Measurements from ENCODE around the gene C9orf40.

C9orf40 gene

DNA sequence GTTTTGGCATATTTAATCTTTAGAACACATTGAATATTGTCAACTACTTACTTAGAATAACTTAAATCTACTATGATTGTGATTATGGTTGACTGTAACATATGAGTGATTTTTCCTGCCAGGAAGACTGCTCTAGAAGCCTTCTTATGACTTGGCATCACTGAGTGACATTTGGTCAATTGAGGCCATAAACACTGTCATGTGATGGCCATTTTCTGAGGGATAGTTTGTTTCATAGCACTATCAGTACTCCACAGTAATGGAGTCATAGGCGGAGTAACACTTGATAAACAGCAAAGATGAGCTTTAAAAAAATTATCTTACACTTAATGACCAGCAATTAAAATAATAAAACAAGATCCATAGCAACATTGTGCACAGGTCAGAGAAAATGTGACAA is 31.0 kb downstream of the C9orf40 start:
- DNase-seq: no peak
- Histone ChIP-seq H3K79me2 (ENCODE audit: control insufficient read depth, insufficient read depth, low read length) (no peaks in the 10 kb centered on the region), H2BK15ac (replicated peaks; ENCODE audit: low read depth) (no peak overlapping the region), H3K4ac (ENCODE audit: low read depth, low read length) (no peak overlapping the region), H3K79me1 (ENCODE audit: low read length) (no peaks in the 10 kb centered on the region), H3K23ac (ENCODE audit: low read length) (no peak overlapping the region), H3K18ac (ENCODE audit: low read length) (no peak overlapping the region), H3K56ac (ENCODE audit: low read length) (no peak overlapping the region), H3K4me3 (ENCODE audit: low read length) (no peak overlapping the region), H3K27me3 (ENCODE audit: insufficient read depth, low read length, poor library complexity) (no peaks in the 10 kb centered on the region), H3K27ac (ENCODE audit: low read depth, low read length) (no peak overlapping the region), H3K36me3 (ENCODE audit: control insufficient read depth, insufficient read depth, low read length) (no peaks in the 10 kb centered on the region), H3K4me2 (ENCODE audit: low read length) (no peak overlapping the region), H4K8ac (ENCODE audit: low read depth, low read length) (no peak overlapping the region), H4K5ac (ENCODE audit: low read length) (no peak overlapping the region), H2AK5ac (ENCODE audit: low read length) (no peak overlapping the region), H2BK120ac (ENCODE audit: low read depth, low read length) (no peak overlapping the region), H3K9ac (ENCODE audit: low read length) (no peak overlapping the region), H3K4me1 (ENCODE audit: control insufficient read depth, low read depth, low read length) (peaks cover 3% of the 10 kb centered on the region), H2BK5ac (ENCODE audit: low read length) (no peak overlapping the region)
- no CpG with 5 or more reads among the region's 1 CpG for WGBS (ENCODE audit: extremely low coverage, insufficient coverage, low lambda C conversion rate)

DNA sequence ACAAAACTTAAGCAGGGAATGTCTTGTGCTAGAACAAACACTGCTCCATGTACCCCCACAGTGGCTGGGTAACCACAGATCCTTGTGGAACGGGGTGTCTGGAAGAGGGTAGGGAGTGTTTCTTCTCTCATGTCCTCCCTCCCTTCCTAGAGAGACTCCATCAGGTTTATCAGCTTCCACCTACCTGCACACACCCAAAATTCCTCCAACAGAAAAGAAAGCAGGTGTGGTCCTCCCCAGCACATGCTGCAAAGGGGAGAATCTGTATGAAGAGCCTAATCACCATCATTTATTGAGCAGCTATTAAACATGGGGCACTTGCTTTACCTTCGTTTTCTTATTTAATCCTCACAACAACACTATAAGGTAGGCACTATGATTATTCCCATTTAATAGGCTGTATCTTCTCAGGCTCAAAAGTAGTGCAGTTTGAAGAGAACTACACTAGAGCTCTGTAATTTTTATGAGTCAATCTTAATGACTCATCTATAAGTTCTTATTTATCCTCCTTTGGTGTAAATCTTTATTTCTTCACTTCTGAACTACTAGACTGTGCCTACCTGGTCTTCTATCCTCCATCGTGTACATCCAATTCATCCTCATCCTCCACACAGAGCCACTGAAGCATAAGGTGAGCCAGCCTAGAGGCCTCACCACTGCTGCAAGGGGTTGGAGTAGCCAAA is 31.6 kb downstream of the C9orf40 start:
- no peak for DNase-seq
- no peaks in the 10 kb centered on the region for H3K36me3 ChIP-seq (ENCODE audit: control insufficient read depth, insufficient read depth, low read length)
- H2BK5ac ChIP-seq (ENCODE audit: low read length): no peak overlapping the region
- H3K4ac ChIP-seq (ENCODE audit: low read depth, low read length): no peak overlapping the region
- H3K4me1 ChIP-seq (ENCODE audit: control insufficient read depth, low read depth, low read length): peaks cover 3% of the 10 kb centered on the region
- no peaks in the 10 kb centered on the region for H3K27me3 ChIP-seq (ENCODE audit: insufficient read depth, low read length, poor library complexity)
- H3K79me1 ChIP-seq (ENCODE audit: low read length): no peaks in the 10 kb centered on the region
- no peak overlapping the region for H4K8ac ChIP-seq (ENCODE audit: low read depth, low read length)
- H2BK120ac ChIP-seq (ENCODE audit: low read depth, low read length): no peak overlapping the region
- no peak overlapping the region for H4K5ac ChIP-seq (ENCODE audit: low read length)
- H3K4me2 ChIP-seq (ENCODE audit: low read length): no peak overlapping the region
- H3K18ac ChIP-seq (ENCODE audit: low read length): no peak overlapping the region
- H3K4me3 ChIP-seq (ENCODE audit: low read length): no peak overlapping the region
- H3K27ac ChIP-seq (ENCODE audit: low read depth, low read length): no peak overlapping the region
- no peak overlapping the region for H3K9ac ChIP-seq (ENCODE audit: low read length)
- no peak overlapping the region for H3K56ac ChIP-seq (ENCODE audit: low read length)
- no CpG with 5 or more reads among the region's 3 CpGs for WGBS (ENCODE audit: extremely low coverage, insufficient coverage, low lambda C conversion rate)
- H3K79me2 ChIP-seq (ENCODE audit: control insufficient read depth, insufficient read depth, low read length): no peaks in the 10 kb centered on the region
- H3K23ac ChIP-seq (ENCODE audit: low read length): no peak overlapping the region
- H2AK5ac ChIP-seq (ENCODE audit: low read length): no peak overlapping the region
- H2BK15ac ChIP-seq (replicated peaks; ENCODE audit: low read depth): no peak overlapping the region

DNA sequence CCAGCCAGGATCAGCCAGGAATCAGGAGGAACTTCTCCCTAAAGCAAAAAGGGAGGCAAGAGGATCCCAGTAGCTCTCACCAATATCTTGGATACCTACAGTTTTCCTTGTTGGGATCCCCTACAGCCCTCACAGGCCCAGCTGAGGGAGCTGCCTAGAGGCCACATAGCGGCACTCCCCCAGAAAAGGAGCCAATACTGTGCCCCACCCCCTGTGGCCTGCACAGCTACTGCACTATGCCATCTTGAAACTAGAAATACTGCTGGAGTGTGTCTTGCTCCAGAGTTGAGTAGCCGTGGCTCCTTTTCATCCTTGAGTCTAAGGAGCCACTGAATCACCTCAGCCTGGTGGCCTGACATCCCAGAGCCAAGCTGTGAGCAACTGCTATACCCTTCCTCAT is 42.7 kb downstream of the C9orf40 start:
- Histone ChIP-seq H3K18ac (ENCODE audit: low read length) (no peak overlapping the region), H2AK5ac (ENCODE audit: low read length) (no peak overlapping the region), H3K27ac (ENCODE audit: low read depth, low read length) (no peak overlapping the region), H2BK120ac (ENCODE audit: low read depth, low read length) (no peak overlapping the region), H3K4ac (ENCODE audit: low read depth, low read length) (no peak overlapping the region), H3K79me1 (ENCODE audit: low read length) (no peaks in the 10 kb centered on the region), H3K56ac (ENCODE audit: low read length) (no peak overlapping the region), H3K36me3 (ENCODE audit: control insufficient read depth, insufficient read depth, low read length) (no peaks in the 10 kb centered on the region), H3K79me2 (ENCODE audit: control insufficient read depth, insufficient read depth, low read length) (no peaks in the 10 kb centered on the region), H3K4me3 (ENCODE audit: low read length) (no peak overlapping the region), H2BK5ac (ENCODE audit: low read length) (no peak overlapping the region), H4K5ac (ENCODE audit: low read length) (no peak overlapping the region), H4K8ac (ENCODE audit: low read depth, low read length) (peak overlapping the region; percentile 40), H3K4me2 (ENCODE audit: low read length) (no peak overlapping the region), H3K27me3 (ENCODE audit: insufficient read depth, low read length, poor library complexity) (no peaks in the 10 kb centered on the region), H2BK15ac (replicated peaks; ENCODE audit: low read depth) (no peak overlapping the region), H3K4me1 (ENCODE audit: control insufficient read depth, low read depth, low read length) (no peaks in the 10 kb centered on the region), H3K23ac (ENCODE audit: low read length) (no peak overlapping the region), H3K9ac (ENCODE audit: low read length) (no peak overlapping the region)
- WGBS (ENCODE audit: extremely low coverage, insufficient coverage, low lambda C conversion rate): no CpG with 5 or more reads among the region's 2 CpGs
- no peak for DNase-seq

DNA sequence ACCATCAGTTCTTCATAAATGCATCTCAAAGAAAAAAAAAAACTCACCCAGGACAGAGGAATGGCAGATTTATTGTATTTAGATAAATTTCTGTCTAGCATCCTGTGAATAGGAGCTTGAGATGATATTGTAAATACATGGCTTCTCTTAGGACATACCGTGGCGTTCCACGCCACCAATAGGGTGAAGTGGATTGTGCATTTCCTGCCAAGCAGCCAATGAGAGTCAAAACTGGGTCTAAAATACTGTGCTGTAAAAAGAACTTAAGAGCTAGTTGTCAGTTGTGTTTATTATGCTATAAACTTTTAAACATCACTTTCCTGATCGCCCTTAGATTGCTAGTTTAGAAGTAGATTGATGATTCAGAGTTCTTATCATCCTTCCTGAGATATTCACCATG is 44.0 kb downstream of the C9orf40 start:
- H2AK5ac ChIP-seq (ENCODE audit: low read length): no peak overlapping the region
- H3K79me1 ChIP-seq (ENCODE audit: low read length): no peaks in the 10 kb centered on the region
- H3K9ac ChIP-seq (ENCODE audit: low read length): no peak overlapping the region
- no peak overlapping the region for H4K5ac ChIP-seq (ENCODE audit: low read length)
- H3K27ac ChIP-seq (ENCODE audit: low read depth, low read length): no peak overlapping the region
- no peak for DNase-seq
- H3K27me3 ChIP-seq (ENCODE audit: insufficient read depth, low read length, poor library complexity): no peaks in the 10 kb centered on the region
- no peak overlapping the region for H3K23ac ChIP-seq (ENCODE audit: low read length)
- H3K4me1 ChIP-seq (ENCODE audit: control insufficient read depth, low read depth, low read length): no peaks in the 10 kb centered on the region
- H3K4me2 ChIP-seq (ENCODE audit: low read length): no peak overlapping the region
- no peak overlapping the region for H3K56ac ChIP-seq (ENCODE audit: low read length)
- H2BK5ac ChIP-seq (ENCODE audit: low read length): no peak overlapping the region
- no peak overlapping the region for H3K4ac ChIP-seq (ENCODE audit: low read depth, low read length)
- H3K18ac ChIP-seq (ENCODE audit: low read length): no peak overlapping the region
- H3K79me2 ChIP-seq (ENCODE audit: control insufficient read depth, insufficient read depth, low read length): no peaks in the 10 kb centered on the region
- no peak overlapping the region for H2BK120ac ChIP-seq (ENCODE audit: low read depth, low read length)
- H4K8ac ChIP-seq (ENCODE audit: low read depth, low read length): no peak overlapping the region
- H3K36me3 ChIP-seq (ENCODE audit: control insufficient read depth, insufficient read depth, low read length): no peaks in the 10 kb centered on the region
- no peak overlapping the region for H3K4me3 ChIP-seq (ENCODE audit: low read length)
- H2BK15ac ChIP-seq (replicated peaks; ENCODE audit: low read depth): no peak overlapping the region
- no CpG with 5 or more reads among the region's 4 CpGs for WGBS (ENCODE audit: extremely low coverage, insufficient coverage, low lambda C conversion rate)

DNA sequence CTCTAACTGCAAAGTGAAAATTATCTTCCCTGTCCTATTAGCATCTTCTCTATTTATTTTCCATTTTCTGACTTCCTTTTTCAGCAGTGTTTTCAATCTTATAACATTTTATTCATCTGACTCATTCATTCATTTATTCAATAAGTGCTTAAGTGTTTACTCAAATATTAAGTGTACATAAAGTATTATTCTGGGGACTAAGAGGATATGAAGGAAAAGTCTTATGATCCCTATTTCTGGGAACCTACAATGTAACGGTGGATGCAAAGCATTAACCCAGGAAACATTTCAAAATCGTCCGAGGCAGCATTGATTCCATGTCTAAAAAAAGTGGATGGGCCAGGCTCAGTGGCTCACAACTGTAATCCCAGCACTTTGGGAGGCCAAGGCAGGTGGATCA is 45.6 kb downstream of the C9orf40 start:
- no peak overlapping the region for H2AK5ac ChIP-seq (ENCODE audit: low read length)
- H3K56ac ChIP-seq (ENCODE audit: low read length): no peak overlapping the region
- H3K4me1 ChIP-seq (ENCODE audit: control insufficient read depth, low read depth, low read length): no peaks in the 10 kb centered on the region
- no peak overlapping the region for H3K9ac ChIP-seq (ENCODE audit: low read length)
- no peak overlapping the region for H2BK120ac ChIP-seq (ENCODE audit: low read depth, low read length)
- no peak overlapping the region for H3K27ac ChIP-seq (ENCODE audit: low read depth, low read length)
- H3K79me1 ChIP-seq (ENCODE audit: low read length): no peaks in the 10 kb centered on the region
- no peak overlapping the region for H3K18ac ChIP-seq (ENCODE audit: low read length)
- H2BK15ac ChIP-seq (replicated peaks; ENCODE audit: low read depth): no peak overlapping the region
- no peaks in the 10 kb centered on the region for H3K27me3 ChIP-seq (ENCODE audit: insufficient read depth, low read length, poor library complexity)
- no peak overlapping the region for H4K8ac ChIP-seq (ENCODE audit: low read depth, low read length)
- H4K5ac ChIP-seq (ENCODE audit: low read length): no peak overlapping the region
- no peak overlapping the region for H3K4me3 ChIP-seq (ENCODE audit: low read length)
- H3K23ac ChIP-seq (ENCODE audit: low read length): no peak overlapping the region
- no peak overlapping the region for H3K4me2 ChIP-seq (ENCODE audit: low read length)
- H3K36me3 ChIP-seq (ENCODE audit: control insufficient read depth, insufficient read depth, low read length): no peaks in the 10 kb centered on the region
- DNase-seq: no peak
- no peak overlapping the region for H2BK5ac ChIP-seq (ENCODE audit: low read length)
- no CpG with 5 or more reads among the region's 3 CpGs for WGBS (ENCODE audit: extremely low coverage, insufficient coverage, low lambda C conversion rate)
- H3K4ac ChIP-seq (ENCODE audit: low read depth, low read length): no peak overlapping the region
- no peaks in the 10 kb centered on the region for H3K79me2 ChIP-seq (ENCODE audit: control insufficient read depth, insufficient read depth, low read length)

DNA sequence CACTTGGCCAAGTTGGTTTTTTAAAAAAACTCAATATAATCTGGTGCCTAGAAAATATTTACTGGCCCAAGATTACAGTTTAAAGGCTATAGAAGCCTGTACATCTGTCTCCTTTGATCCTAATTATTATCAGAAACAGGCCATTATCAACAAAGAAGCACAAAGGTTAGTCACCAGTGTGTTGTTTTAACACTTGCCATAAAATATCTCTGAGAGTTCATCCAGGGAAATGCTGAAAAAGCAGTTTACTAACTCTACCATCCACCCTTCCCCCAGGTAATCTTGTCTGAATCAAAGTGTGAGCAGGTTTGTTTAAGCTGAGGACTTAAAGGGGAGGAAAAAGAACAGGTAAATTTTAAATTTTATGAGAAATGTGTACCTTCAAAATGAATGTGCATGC is 51.7 kb downstream of the C9orf40 start:
- Histone ChIP-seq H2BK5ac (ENCODE audit: low read length) (no peak overlapping the region), H3K4me1 (ENCODE audit: control insufficient read depth, low read depth, low read length) (no peaks in the 10 kb centered on the region), H3K18ac (ENCODE audit: low read length) (no peak overlapping the region), H4K8ac (ENCODE audit: low read depth, low read length) (no peak overlapping the region), H2BK120ac (ENCODE audit: low read depth, low read length) (no peak overlapping the region), H2AK5ac (ENCODE audit: low read length) (no peak overlapping the region), H3K27me3 (ENCODE audit: insufficient read depth, low read length, poor library complexity) (no peaks in the 10 kb centered on the region), H3K23ac (ENCODE audit: low read length) (no peak overlapping the region), H3K79me2 (ENCODE audit: control insufficient read depth, insufficient read depth, low read length) (no peaks in the 10 kb centered on the region), H3K4me2 (ENCODE audit: low read length) (no peak overlapping the region), H3K4me3 (ENCODE audit: low read length) (no peak overlapping the region), H4K5ac (ENCODE audit: low read length) (no peak overlapping the region), H3K4ac (ENCODE audit: low read depth, low read length) (no peak overlapping the region), H2BK15ac (replicated peaks; ENCODE audit: low read depth) (no peak overlapping the region), H3K79me1 (ENCODE audit: low read length) (no peaks in the 10 kb centered on the region), H3K36me3 (ENCODE audit: control insufficient read depth, insufficient read depth, low read length) (no peaks in the 10 kb centered on the region), H3K27ac (ENCODE audit: low read depth, low read length) (no peak overlapping the region), H3K9ac (ENCODE audit: low read length) (no peak overlapping the region), H3K56ac (ENCODE audit: low read length) (no peak overlapping the region)
- no peak for DNase-seq
